Chondrocyte (in vitro differentiated cells): ENCODE measurements around the gene GUCY2D. TPM values are rescaled to one million over a fixed set of nuclear protein-coding genes. Genes with fewer than 3 reads are reported as not detected.

Experiments
- DNase-seq: peaks from one replicate; pipeline ENCODE4 v3.0.0; 2021; ENCODE audit warnings: mixed read lengths, low spot score
- H3K27ac Mint-ChIP-seq: one replicate; pipeline ENCODE4 v1.8.0; 2021; ENCODE audit warnings: mild to moderate bottlenecking, moderate library complexity, mixed read lengths; ENCODE audit not compliant: unreplicated experiment
- H3K27me3 Mint-ChIP-seq: 2 replicates; pipeline ENCODE4 v1.8.0; 2021; ENCODE audit warnings: low read depth, mixed read lengths
- H3K36me3 Mint-ChIP-seq: 2 replicates; pipeline ENCODE4 v1.8.0; 2021; ENCODE audit warnings: low read depth, mixed read lengths
- H3K4me1 Mint-ChIP-seq: 2 replicates; pipeline ENCODE4 v1.8.0; 2021; ENCODE audit warnings: low read depth, mild to moderate bottlenecking, mixed read lengths
- H3K4me3 Mint-ChIP-seq: one replicate; pipeline ENCODE4 v1.8.0; 2021; ENCODE audit warnings: mild to moderate bottlenecking, moderate library complexity, mixed read lengths; ENCODE audit not compliant: unreplicated experiment
- H3K9me3 Mint-ChIP-seq: 2 replicates; pipeline ENCODE4 v1.8.0; 2021; ENCODE audit warnings: low read depth, mixed read lengths
- CTCF ChIP-seq: fragments of 200-600 bp; sonication (generic); IDR thresholded peaks from 2 replicates; pipeline ENCODE4 v1.5.0; 2021; ENCODE audit warnings: antibody characterized with exemption, mild to moderate bottlenecking, moderate library complexity
- total RNA-seq: library from RNA; stranded (reverse); gene quantifications from 3 replicates; pipeline ENCODE4 v1.2.1, GENCODE V29; 2021

GUCY2D gene
- total RNA-seq, 1 donor from 2014 or later, result not detected

- H3K27me3 Mint-ChIP-seq, result peaks cover 11% of the 10 kb centered on the region
- no peak overlapping the region for H3K4me3 Mint-ChIP-seq
- peaks cover 3% of the 10 kb centered on the region for H3K4me1 Mint-ChIP-seq
- H3K9me3 Mint-ChIP-seq, result no peaks in the 10 kb centered on the region
- H3K27ac Mint-ChIP-seq, result no peak overlapping the region
- TF ChIP-seq CTCF, result no peak
- no peak for DNase-seq
- H3K36me3 Mint-ChIP-seq, result no peaks in the 10 kb centered on the region
These were observed 42.7 kb downstream of the GUCY2D start for GRCh38 chr17:8044819-8045810.

- no peak overlapping the region for H3K4me3 Mint-ChIP-seq
- H3K27ac Mint-ChIP-seq, result no peak overlapping the region
- TF ChIP-seq CTCF, result no peak
- H3K36me3 Mint-ChIP-seq, result no peaks in the 10 kb centered on the region
- DNase-seq, result no peak
- peaks cover 16% of the 10 kb centered on the region for H3K27me3 Mint-ChIP-seq
- peaks cover under 1% of the 10 kb centered on the region for H3K4me1 Mint-ChIP-seq
- no peaks in the 10 kb centered on the region for H3K9me3 Mint-ChIP-seq
These were observed 44.0 kb downstream of the GUCY2D start for GRCh38 chr17:8046306-8046928.

- Mint-ChIP-seq H3K27ac (no peak overlapping the region), H3K9me3 (no peaks in the 10 kb centered on the region), H3K27me3 (peaks cover 22% of the 10 kb centered on the region), H3K4me3 (no peak overlapping the region), H3K4me1 (no peaks in the 10 kb centered on the region), H3K36me3 (no peaks in the 10 kb centered on the region)
- DNase-seq, result no peak
- TF ChIP-seq CTCF, result no peak
These were observed 44.7 kb downstream of the GUCY2D start for GRCh38 chr17:8046929-8047768.

- Mint-ChIP-seq H3K27me3 (peaks cover 22% of the 10 kb centered on the region), H3K4me1 (no peaks in the 10 kb centered on the region), H3K27ac (no peak overlapping the region), H3K4me3 (no peak overlapping the region), H3K9me3 (no peaks in the 10 kb centered on the region), H3K36me3 (no peaks in the 10 kb centered on the region)
- no peak for TF ChIP-seq CTCF
- DNase-seq, result no peak
These were observed 45.3 kb downstream of the GUCY2D start for GRCh38 chr17:8047769-8048110.

DNA sequence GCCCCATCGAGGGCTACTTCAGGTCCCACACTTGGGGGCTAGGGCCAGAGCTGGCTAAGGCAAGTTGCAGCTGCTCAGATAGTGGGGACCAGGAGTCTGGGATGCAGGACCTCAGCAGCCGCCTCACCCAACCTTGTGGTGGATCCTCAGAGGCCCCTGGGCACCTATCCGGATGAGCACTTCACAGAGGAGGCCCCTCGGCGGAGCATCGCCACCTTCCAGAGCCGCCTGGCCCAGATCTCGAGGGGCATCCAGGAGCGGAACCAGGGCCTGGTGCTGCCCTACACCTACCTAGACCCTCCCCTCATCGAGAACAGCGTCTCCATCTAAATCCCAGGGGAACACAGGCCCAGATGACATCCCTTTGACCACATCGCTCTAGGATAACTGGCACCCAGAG lies 45.8 kb downstream of the GUCY2D start:
- no peak overlapping the region for H3K27ac Mint-ChIP-seq
- H3K4me1 Mint-ChIP-seq, result no peaks in the 10 kb centered on the region
- H3K27me3 Mint-ChIP-seq, result peaks cover 22% of the 10 kb centered on the region
- TF ChIP-seq CTCF, result no peak
- no peaks in the 10 kb centered on the region for H3K36me3 Mint-ChIP-seq
- H3K4me3 Mint-ChIP-seq, result no peak overlapping the region
- DNase-seq, result no peak
- no peaks in the 10 kb centered on the region for H3K9me3 Mint-ChIP-seq
